HepG2 (cell line): ENCODE measurements around the gene EMC1. TPM values are rescaled to one million over a fixed set of nuclear protein-coding genes. Genes with fewer than 3 reads are reported as not detected.

Experiments
- AGO2 ChIP-seq: fragments of 200-400 bp; formaldehyde crosslinking; optimal IDR thresholded peaks from 2 replicates; pipeline ENCODE3; 2017; ENCODE audit warnings: mild to moderate bottlenecking, low read depth, low read length, moderate library complexity
- EP300 ChIP-seq, 3 experiments: sonication (generic) in 1 of 3; formaldehyde crosslinking in 1 of 3; IDR thresholded peaks; 2 replicates each; pipeline versions ENCODE4 v1.5.1 to v1.6.1; 2011 to 2020; ENCODE audit warnings: low read depth in 2 of 3, low read length in 2 of 3, borderline replicate concordance in 1 of 3, improper control_type of control experiment in 1 of 3, mild to moderate bottlenecking in 1 of 3, missing genetic modification reagents in 1 of 3, moderate library complexity in 1 of 3
- GFI1 ChIP-seq: sonication (generic); formaldehyde crosslinking; IDR thresholded peaks from 2 replicates; pipeline ENCODE4 v1.5.0; 2020; ENCODE audit warnings: missing genetic modification reagents, mild to moderate bottlenecking, borderline replicate concordance
- HDAC2 ChIP-seq: sonication (generic); formaldehyde crosslinking; IDR thresholded peaks from 2 replicates; pipeline ENCODE4 v1.4.0; 2020; ENCODE audit warnings: missing genetic modification reagents
- HOXA7 ChIP-seq: sonication (generic); formaldehyde crosslinking; IDR thresholded peaks from 2 replicates; pipeline ENCODE4 v1.8.1; 2022; ENCODE audit warnings: mild to moderate bottlenecking, missing genetic modification reagents, moderate library complexity
- LCORL ChIP-seq, 2 experiments: fragments of 450-650 bp in 1 of 2; sonication (generic) in 1 of 2; formaldehyde crosslinking in 1 of 2; IDR thresholded peaks; 2 replicates each; pipeline versions ENCODE4 v1.5.0 to v1.6.1; 2017 to 2020; ENCODE audit warnings: antibody characterized with exemption in 1 of 2, missing genetic modification reagents in 1 of 2
- PAX8 ChIP-seq: sonication (generic); formaldehyde crosslinking; IDR thresholded peaks from 2 replicates; pipeline ENCODE4 v1.8.0; 2022; ENCODE audit warnings: mild to moderate bottlenecking, missing genetic modification reagents, borderline replicate concordance
- PAXIP1 ChIP-seq: sonication (generic); formaldehyde crosslinking; conservative IDR thresholded peaks from 2 replicates; pipeline ENCODE4 v1.4.0; 2020; ENCODE audit warnings: mild to moderate bottlenecking, missing genetic modification reagents, moderate library complexity
- SALL2 ChIP-seq: sonication (generic); formaldehyde crosslinking; IDR thresholded peaks from 2 replicates; pipeline ENCODE4 v1.8.1; 2023; ENCODE audit warnings: mild to moderate bottlenecking, missing genetic modification reagents, inconsistent platforms
- SIX4 ChIP-seq: sonication (generic); formaldehyde crosslinking; IDR thresholded peaks from 2 replicates; pipeline ENCODE4 v1.4.0; 2020; ENCODE audit warnings: missing genetic modification reagents
- ZC3H13 ChIP-seq: sonication (generic); formaldehyde crosslinking; IDR thresholded peaks from 2 replicates; pipeline ENCODE4 v1.8.1; 2023; ENCODE audit warnings: mild to moderate bottlenecking, missing genetic modification reagents, moderate library complexity
- ZNF207 ChIP-seq: fragments of 450-650 bp; IDR thresholded peaks from 2 replicates; pipeline ENCODE4 v1.6.1; 2016; ENCODE audit warnings: antibody characterized with exemption, borderline replicate concordance
- ZNF24 ChIP-seq: fragments of 450-650 bp; IDR thresholded peaks from 2 replicates; pipeline ENCODE4 v1.6.1; 2017; ENCODE audit warnings: antibody characterized with exemption, mild to moderate bottlenecking
- ZNF513 ChIP-seq: sonication (generic); formaldehyde crosslinking; conservative IDR thresholded peaks from 2 replicates; pipeline ENCODE4 v1.5.0; 2020; ENCODE audit warnings: missing genetic modification reagents
- ZNF552 ChIP-seq: sonication (generic); formaldehyde crosslinking; IDR thresholded peaks from 2 replicates; pipeline ENCODE4 v1.9.0; 2022; ENCODE audit warnings: missing genetic modification reagents, mild to moderate bottlenecking, borderline replicate concordance
- ZNF576 ChIP-seq: sonication (generic); formaldehyde crosslinking; IDR thresholded peaks from 2 replicates; pipeline ENCODE4 v1.4.0; 2020; ENCODE audit warnings: mild to moderate bottlenecking, missing genetic modification reagents
- ZNF670 ChIP-seq: sonication (generic); formaldehyde crosslinking; IDR thresholded peaks from 2 replicates; pipeline ENCODE4 v1.8.0; 2022; ENCODE audit warnings: mild to moderate bottlenecking, missing genetic modification reagents, borderline replicate concordance
- ZNF782 ChIP-seq: sonication (generic); formaldehyde crosslinking; IDR thresholded peaks from 2 replicates; pipeline ENCODE4 v1.4.0; 2020; ENCODE audit warnings: missing genetic modification reagents, mild to moderate bottlenecking, borderline replicate concordance
- ZNF841 ChIP-seq: sonication (generic); formaldehyde crosslinking; IDR thresholded peaks from 2 replicates; pipeline ENCODE4 v1.8.1; 2023; ENCODE audit warnings: missing genetic modification reagents, borderline replicate concordance
- ZSCAN12 ChIP-seq: sonication (generic); formaldehyde crosslinking; IDR thresholded peaks from 2 replicates; pipeline ENCODE4 v1.9.0; 2021; ENCODE audit warnings: mild to moderate bottlenecking, missing genetic modification reagents
- polyA plus RNA-seq, 8 experiments: library from polyadenylated mRNA; depleted of rRNA in 3 of 8; stranded (reverse) in 7 of 8; unstranded in 1 of 8; fragments of >200 nt; fragmentation: Illumina TruSeq in 4 of 8; extraction: Trizol in 4 of 8; gene quantifications; 2 replicates each; pipeline versions ENCODE4 v1.2.1 to v1.2.3, GENCODE V29; 2011 to 2016; ENCODE audit warnings: low read depth in 4 of 8, missing spikeins in 1 of 8, mixed read lengths in 1 of 8; ENCODE audit not compliant: insufficient read depth in 1 of 8
- total RNA-seq, 5 experiments: library from RNA; depleted of rRNA; stranded (reverse); fragments of >200 nt; fragmentation: Illumina TruSeq; extraction: Trizol; gene quantifications; 2 replicates each; pipeline ENCODE4 v1.2.3, GENCODE V29; 2016; ENCODE audit warnings: low read depth in 1 of 5

Gene EMC1
- total and polyA plus RNA-seq, 2 of the 13 experiments (the other 11 are each of a cell fraction or from before 2014, with no cell fraction given), result 38.0 to 61.3 TPM

- TF ChIP-seq ZNF552 (no peak), EP300 (IDR thresholded peaks at IDR 0.05; ENCODE audit: low read depth in 2 of 2, low read length in 2 of 2) (peak; percentile 34 to 65; a peak in 2 of 4 replicates), EP300 (CRISPR knock-in tag; IDR thresholded peaks at IDR 0.05; ENCODE audit: borderline replicate concordance) (0 out of 2 replicates have a peak, but pooled peaks have one; percentile 57), ZSCAN12 (CRISPR knock-in tag) (peak; percentile 93), GFI1 (CRISPR knock-in tag) (peak; percentile 75; the same call in 1 of the 2 replicates), ZNF782 (peak; percentile 30; the same call in 1 of the 2 replicates), ZNF24 (no peak), ZNF841 (CRISPR knock-in tag) (no peak), ZC3H13 (CRISPR knock-in tag) (peak; percentile 91), AGO2 (peak; percentile 84), PAX8 (CRISPR knock-in tag) (no peak), ZNF207 (no peak), PAXIP1 (CRISPR knock-in tag) (peak; percentile 74), SALL2 (CRISPR knock-in tag) (peak; percentile 94), SIX4 (CRISPR knock-in tag) (no peak; the same call in 1 of the 2 replicates), ZNF670 (CRISPR knock-in tag) (peak; percentile 10; the same call in 1 of the 2 replicates), ZNF513 (no peak), HOXA7 (CRISPR knock-in tag) (no peak), HDAC2 (CRISPR knock-in tag) (peak; percentile 79), ZNF576 (CRISPR knock-in tag) (no peak), LCORL (IDR thresholded peaks at IDR 0.05) (no peak), LCORL (CRISPR knock-in tag; IDR thresholded peaks at IDR 0.05) (peak; percentile 77)
Observed at GRCh38 chr1:19209990-19210771, 41.1 kb downstream of the EMC1 start, which contains the start of gene UBR4 (continued).
